HG02970 (cell line): Measurements from ENCODE around the gene NACC1.
A peak's percentile ranks its signal among the peaks of the same experiment; 100 is the strongest.
"Not testable (repeated sequence)": the region's sequence is repeated elsewhere in the genome, so short reads cannot be mapped to it uniquely, and the experiment has no call there.

Experiments used
- ATAC-seq: cut with Tn5 transposase; IDR thresholded peaks from one replicate; pipeline ENCODE4 v1.9.1; 2021; ENCODE audit warnings: mild to moderate bottlenecking, moderate library complexity, moderate number of reproducible peaks; ENCODE audit not compliant: unreplicated experiment, low FRiP score

NACC1 gene

GRCh38 chr19:13138171-13138915 lies 20.3 kb downstream of the NACC1 start:
- ATAC-seq: no peak

GRCh38 chr19:13138916-13139198 lies 20.8 kb downstream of the NACC1 start:
- ATAC-seq: no peak

GRCh38 chr19:13139633-13140311 lies 21.7 kb downstream of the NACC1 start:
- no peak for ATAC-seq

- no peak for ATAC-seq
These were observed 28.9 kb downstream of the NACC1 start for GRCh38 chr19:13146763-13147563.

GRCh38 chr19:13149173-13149627 lies 31.1 kb downstream of the NACC1 start:
- ATAC-seq: not testable (repeated sequence)

- no peak for ATAC-seq
These were observed 31.6 kb downstream of the NACC1 start for GRCh38 chr19:13149628-13150186.

GRCh38 chr19:13150187-13150930 lies 32.3 kb downstream of the NACC1 start, which contains the start of the genes IER2 and STX10:
Gene IER2 (plus strand): TSS chr19:13150411. CDS start chr19:13153187, 2,776 bp downstream.
Gene STX10 (minus strand): TSS chr19:13150375. CDS start chr19:13150173, 202 bp downstream.
- peak; percentile 28 for ATAC-seq

- no peak for ATAC-seq
These were observed 33.0 kb downstream of the NACC1 start for GRCh38 chr19:13150931-13151604.

GRCh38 chr19:13151605-13152355 lies 33.7 kb downstream of the NACC1 start:
- peak; percentile 29 for ATAC-seq

- peak; percentile 1 for ATAC-seq
These were observed 34.4 kb downstream of the NACC1 start for GRCh38 chr19:13152356-13152973.

- peak; percentile 33 for ATAC-seq
These were observed 35.0 kb downstream of the NACC1 start for GRCh38 chr19:13152974-13153568.

GRCh38 chr19:13153569-13154240 lies 35.6 kb downstream of the NACC1 start:
- no peak for ATAC-seq

- ATAC-seq: no peak
These were observed 36.2 kb downstream of the NACC1 start for GRCh38 chr19:13154241-13154778.

GRCh38 chr19:13154911-13155471 lies 36.9 kb downstream of the NACC1 start:
- no peak for ATAC-seq

- no peak for ATAC-seq
These were observed 37.7 kb downstream of the NACC1 start for GRCh38 chr19:13155472-13156359.

GRCh38 chr19:13159713-13160112 lies 41.6 kb downstream of the NACC1 start:
- ATAC-seq: no peak
